ENCODE data around the gene TMEM132C.

The TMEM132C gene

GRCh38 chr12:128727999-128728398, 461.0 kb downstream of the TMEM132C start:
- TF ChIP-seq ZBTB7A (IDR thresholded peaks at IDR 0.05; ENCODE audit: low read depth), result no peak
- TF ChIP-seq, protein P1, sequence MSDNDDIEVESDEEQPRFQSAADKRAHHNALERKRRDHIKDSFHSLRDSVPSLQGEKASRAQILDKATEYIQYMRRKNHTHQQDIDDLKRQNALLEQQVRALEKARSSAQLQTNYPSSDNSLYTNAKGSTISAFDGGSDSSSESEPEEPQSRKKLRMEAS (IDR thresholded peaks at IDR 0.05), result no peak
- no peak for TF ChIP-seq FOXM1 (IDR thresholded peaks at IDR 0.05; ENCODE audit: borderline replicate concordance, low read depth)
- no peak for TF ChIP-seq CEBPB (IDR thresholded peaks at IDR 0.05)
- no peak for TF ChIP-seq NFIC (IDR thresholded peaks at IDR 0.05)
- TF ChIP-seq USF1 (IDR thresholded peaks at IDR 0.05), result no peak
- no peak for TF ChIP-seq RAD21 (IDR thresholded peaks at IDR 0.05; ENCODE audit: low read depth)
- no peak for TF ChIP-seq EP300 (IDR thresholded peaks at IDR 0.05; ENCODE audit: borderline replicate concordance)
- no peak for TF ChIP-seq CREB1 (IDR thresholded peaks at IDR 0.05; ENCODE audit: low read depth)
- TF ChIP-seq TAF1 (IDR thresholded peaks at IDR 0.05; ENCODE audit: low read depth), result no peak

DNA sequence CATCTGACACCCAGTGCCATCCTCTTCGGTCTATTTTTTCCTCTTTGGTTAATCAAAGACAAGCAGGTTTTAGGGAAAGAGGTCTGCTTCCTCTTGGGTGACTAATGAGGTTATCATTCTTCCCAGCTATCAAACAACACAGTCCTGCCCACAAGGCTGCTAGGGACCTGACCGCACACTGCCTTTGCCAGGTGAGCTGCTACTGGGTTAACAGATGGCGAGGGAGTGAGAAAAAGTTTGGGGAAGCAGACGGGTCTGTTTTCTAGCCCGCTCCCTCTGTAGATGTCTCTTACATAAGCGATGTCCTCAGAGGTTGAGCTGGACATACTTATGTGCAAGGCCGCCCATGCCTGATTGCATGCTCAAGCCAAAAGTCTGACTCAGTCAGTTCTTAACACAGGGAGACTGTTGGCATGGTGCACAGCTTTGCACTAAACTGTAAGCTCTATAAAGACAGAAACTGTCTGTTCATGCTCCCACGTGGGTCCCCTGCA, 462.7 kb downstream of the TMEM132C start:
- TF ChIP-seq TEAD4 (IDR thresholded peaks at IDR 0.05), result no peak
- TF ChIP-seq CEBPB (IDR thresholded peaks at IDR 0.05), result no peak
- TF ChIP-seq CREB1 (IDR thresholded peaks at IDR 0.05; ENCODE audit: low read depth), result no peak
- no peak for TF ChIP-seq EGR1 (IDR thresholded peaks at IDR 0.05)
- no peak for TF ChIP-seq TAF1 (IDR thresholded peaks at IDR 0.05; ENCODE audit: low read depth)
- TF ChIP-seq NFIC (IDR thresholded peaks at IDR 0.05), result no peak
- TF ChIP-seq, protein P1 (IDR thresholded peaks at IDR 0.05), result no peak
- TF ChIP-seq YY1 (IDR thresholded peaks at IDR 0.05; ENCODE audit: low read depth), result no peak
- no peak for TF ChIP-seq RAD21 (IDR thresholded peaks at IDR 0.05; ENCODE audit: low read depth)

DNA sequence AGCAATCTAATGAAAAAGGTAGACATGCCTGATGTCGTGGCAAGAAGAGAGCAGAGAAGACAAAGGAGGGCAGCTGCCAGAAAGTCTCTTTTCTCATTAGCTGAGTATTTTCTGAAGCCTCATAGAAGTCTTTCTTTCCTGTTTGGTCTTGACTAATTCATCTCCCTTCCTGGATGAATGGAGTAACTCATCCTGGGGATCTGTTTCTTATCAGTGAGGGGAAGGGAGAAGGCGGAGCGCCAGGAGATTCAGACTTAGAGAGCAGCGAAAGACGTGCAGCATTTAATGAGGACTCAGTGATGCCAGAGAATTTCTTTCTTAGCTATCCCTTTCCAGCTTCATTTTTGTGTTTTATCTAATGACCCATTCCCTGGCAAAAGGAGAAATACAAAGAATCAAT, 467.4 kb downstream of the TMEM132C start:
- TF ChIP-seq EP300 (IDR thresholded peaks at IDR 0.05; ENCODE audit: borderline replicate concordance) (no peak), CREB1 (IDR thresholded peaks at IDR 0.05; ENCODE audit: low read depth) (no peak), EGR1 (IDR thresholded peaks at IDR 0.05) (no peak), TAF1 (IDR thresholded peaks at IDR 0.05; ENCODE audit: low read depth) (no peak), RAD21 (IDR thresholded peaks at IDR 0.05; ENCODE audit: low read depth) (no peak), USF1 (IDR thresholded peaks at IDR 0.05) (no peak), REST (IDR thresholded peaks at IDR 0.05; ENCODE audit: low read depth) (no peak), FOXM1 (IDR thresholded peaks at IDR 0.05; ENCODE audit: borderline replicate concordance, low read depth) (no peak), TCF12 (IDR thresholded peaks at IDR 0.05; ENCODE audit: low read depth) (no peak), CEBPB (IDR thresholded peaks at IDR 0.05) (no peak), YY1 (IDR thresholded peaks at IDR 0.05; ENCODE audit: low read depth) (no peak)
- TF ChIP-seq, protein P1 (IDR thresholded peaks at IDR 0.05), result no peak

DNA sequence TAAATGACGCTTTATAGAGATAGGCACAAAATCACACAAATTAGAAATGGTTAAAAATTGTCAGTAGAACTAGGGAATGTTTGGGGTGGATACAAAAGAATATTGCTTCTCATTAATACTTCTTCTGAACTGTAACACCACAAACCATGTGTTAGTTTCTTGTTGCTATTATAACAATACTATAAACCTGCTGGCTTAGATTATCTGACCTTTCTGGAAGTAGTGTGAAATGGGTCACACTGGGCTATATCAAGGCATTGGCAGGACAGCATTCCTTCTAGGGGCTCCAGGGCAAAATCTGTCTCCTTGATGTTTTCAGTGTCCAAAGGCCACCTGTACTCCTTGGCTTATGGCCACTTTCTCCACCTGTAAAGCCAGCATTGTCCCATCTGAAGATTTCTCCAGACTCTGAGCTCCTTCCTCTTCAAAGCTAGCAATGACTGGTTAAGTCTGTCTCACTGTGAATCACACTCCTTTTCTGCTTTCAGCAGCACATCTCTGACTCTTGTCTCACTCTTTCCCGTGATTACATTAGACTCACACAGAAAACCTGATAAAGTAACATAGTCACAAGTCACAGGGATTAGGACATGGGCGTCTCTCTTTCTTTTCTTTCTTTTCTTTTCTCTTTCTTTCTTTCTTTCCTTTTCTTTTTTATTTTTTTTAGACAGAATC, 470.5 kb downstream of the TMEM132C start:
- TF ChIP-seq TAF1 (IDR thresholded peaks at IDR 0.05; ENCODE audit: low read depth) (no peak), EGR1 (IDR thresholded peaks at IDR 0.05) (no peak), NFIC (IDR thresholded peaks at IDR 0.05) (no peak), CREB1 (IDR thresholded peaks at IDR 0.05; ENCODE audit: low read depth) (no peak), EP300 (IDR thresholded peaks at IDR 0.05; ENCODE audit: borderline replicate concordance) (no peak), CEBPB (IDR thresholded peaks at IDR 0.05) (no peak), ZBTB7A (IDR thresholded peaks at IDR 0.05; ENCODE audit: low read depth) (no peak), REST (IDR thresholded peaks at IDR 0.05; ENCODE audit: low read depth) (no peak), USF1 (IDR thresholded peaks at IDR 0.05) (no peak), FOXM1 (IDR thresholded peaks at IDR 0.05; ENCODE audit: borderline replicate concordance, low read depth) (no peak)
- TF ChIP-seq, protein P1 (IDR thresholded peaks at IDR 0.05), result no peak

GRCh38 chr12:128743916-128744315, 476.9 kb downstream of the TMEM132C start:
- no peak for TF ChIP-seq CEBPB (IDR thresholded peaks at IDR 0.05)
- no peak for TF ChIP-seq RAD21 (IDR thresholded peaks at IDR 0.05; ENCODE audit: low read depth)
- no peak for TF ChIP-seq ZBTB7A (IDR thresholded peaks at IDR 0.05; ENCODE audit: low read depth)
- no peak for TF ChIP-seq TCF12 (IDR thresholded peaks at IDR 0.05; ENCODE audit: low read depth)
- no peak for TF ChIP-seq USF1 (IDR thresholded peaks at IDR 0.05)
- no peak for TF ChIP-seq EP300 (IDR thresholded peaks at IDR 0.05; ENCODE audit: borderline replicate concordance)
- TF ChIP-seq, protein P1 (IDR thresholded peaks at IDR 0.05), result no peak
- TF ChIP-seq REST (IDR thresholded peaks at IDR 0.05; ENCODE audit: low read depth), result no peak
- no peak for TF ChIP-seq CREB1 (IDR thresholded peaks at IDR 0.05; ENCODE audit: low read depth)
- TF ChIP-seq YY1 (IDR thresholded peaks at IDR 0.05; ENCODE audit: low read depth), result no peak
- TF ChIP-seq TEAD4 (IDR thresholded peaks at IDR 0.05), result no peak
- no peak for TF ChIP-seq NFIC (IDR thresholded peaks at IDR 0.05)

Data from Ishikawa (cell line).